HG03139 (cell line): ENCODE results near the gene KRT85.

Source experiments
- ATAC-seq: cut with Tn5 transposase; IDR thresholded peaks from one replicate; pipeline ENCODE4 v1.9.1; 2021; ENCODE audit not compliant: unreplicated experiment

KRT85 gene

GRCh38 chr12:52395761-52396434 lies 28.6 kb upstream of the KRT85 start:
- no peak for ATAC-seq

DNA sequence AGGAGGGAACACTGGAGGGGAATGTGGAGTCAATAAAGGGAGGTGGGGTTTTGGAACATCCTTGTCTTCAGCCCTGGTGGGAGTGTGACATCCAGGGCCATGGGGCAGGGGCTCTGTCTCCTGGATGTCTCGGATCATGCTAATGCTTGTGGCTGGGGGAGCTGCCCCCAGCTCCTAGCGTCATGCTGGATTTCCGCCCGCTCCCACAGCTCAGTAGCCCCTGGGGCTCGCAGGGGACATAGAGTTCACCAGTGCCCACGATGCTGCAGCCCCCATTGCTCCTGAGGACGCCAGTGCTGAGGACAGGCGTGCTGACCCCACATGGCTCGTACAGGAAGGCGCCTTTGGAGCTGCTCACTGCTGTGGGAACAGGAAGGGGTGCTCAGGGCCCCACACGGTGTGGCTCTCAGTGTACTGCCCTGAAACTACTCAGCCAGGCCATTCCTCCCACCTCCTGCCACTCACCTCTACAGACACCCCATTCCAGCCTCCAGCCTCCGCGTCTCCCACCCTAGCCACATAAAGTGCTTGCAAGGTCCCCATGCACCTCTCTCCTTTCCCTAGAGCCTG lies 27.6 kb upstream of the KRT85 start:
- ATAC-seq = no peak

DNA sequence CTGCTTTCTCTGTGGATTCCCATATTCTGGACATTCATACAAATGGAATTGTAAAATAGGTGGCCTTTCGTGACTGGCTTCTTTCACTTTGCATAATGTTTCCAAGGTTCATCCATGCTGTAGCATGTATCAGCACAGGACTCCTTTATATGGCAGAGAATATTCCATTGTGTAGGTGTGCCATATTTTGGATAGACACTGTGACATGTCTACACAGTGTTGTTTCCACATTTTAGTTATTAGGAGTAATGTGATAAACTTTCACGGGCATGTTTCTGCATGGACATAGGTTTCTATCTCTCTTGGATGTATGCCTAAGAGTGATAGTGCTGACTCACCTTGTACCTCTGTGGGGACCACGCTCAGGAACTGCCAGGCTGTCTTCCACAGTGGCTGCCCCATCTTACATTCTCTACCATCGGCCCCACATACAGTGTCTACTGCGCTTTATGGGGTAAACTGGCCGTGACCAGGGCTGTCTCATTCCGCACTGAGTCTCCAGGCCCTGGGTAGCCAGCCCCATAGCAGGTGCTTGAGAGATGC lies 25.3 kb upstream of the KRT85 start:
- no peak for ATAC-seq

DNA sequence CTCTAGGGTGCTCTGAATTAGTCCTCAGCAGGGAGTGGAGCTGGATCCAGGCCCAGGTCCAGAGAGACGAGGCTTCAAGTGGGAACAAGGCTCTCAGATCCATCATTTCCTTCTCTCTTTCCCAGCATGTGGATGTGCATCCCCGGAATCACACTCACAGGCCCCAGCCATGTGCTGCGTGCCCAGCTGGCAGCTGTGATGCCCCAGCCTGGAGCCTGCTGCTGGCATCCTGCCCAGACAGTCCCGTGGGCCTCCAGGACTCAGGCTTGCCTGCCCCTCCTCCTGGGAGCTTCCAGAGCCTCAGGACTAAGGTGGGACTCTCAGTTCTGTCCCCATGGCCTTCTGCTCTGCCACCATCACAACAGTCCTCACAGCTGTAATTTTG lies 24.3 kb upstream of the KRT85 start:
- no peak for ATAC-seq

DNA sequence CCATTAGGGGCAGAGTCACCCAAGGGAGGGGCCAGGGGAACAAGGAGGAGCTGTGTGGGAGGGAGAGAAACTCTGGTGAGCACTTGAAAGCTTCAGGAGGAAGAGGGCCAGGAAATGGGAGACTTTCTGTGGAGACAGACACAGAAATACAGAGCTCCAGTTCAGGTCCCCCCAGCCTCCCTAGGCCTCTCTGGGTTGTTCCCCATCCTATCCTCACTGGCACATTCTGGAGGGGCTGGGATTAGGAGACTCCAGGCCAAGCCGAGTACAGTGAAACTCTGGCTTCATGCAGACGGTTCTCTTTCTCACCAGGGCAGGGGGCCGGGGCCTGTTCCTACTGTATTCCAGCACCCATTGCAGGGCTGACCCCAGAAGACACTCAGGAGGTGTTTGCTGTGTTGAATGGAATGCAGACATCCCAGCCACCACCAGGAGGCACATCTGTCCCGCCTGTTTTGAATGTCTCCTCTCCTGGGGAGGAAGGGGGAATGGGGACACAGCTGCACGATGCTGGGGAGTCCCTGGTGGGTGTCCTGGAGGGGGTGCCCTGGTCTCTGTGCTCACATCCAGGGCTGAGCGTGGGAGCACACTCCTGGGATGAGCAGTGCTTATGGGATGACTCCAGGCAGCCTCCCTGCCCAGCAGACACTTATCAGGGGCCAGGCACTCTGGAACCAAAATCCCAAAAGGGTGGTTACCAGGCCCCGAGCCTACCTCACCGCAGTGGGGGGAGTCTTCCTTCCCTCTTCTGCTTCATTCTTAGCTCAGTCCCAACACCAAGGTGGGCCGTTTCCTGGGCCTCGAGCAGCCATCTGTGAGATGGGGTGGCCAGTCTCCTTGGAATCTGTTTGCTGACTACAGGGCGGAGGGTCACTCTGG lies 23.7 kb upstream of the KRT85 start:
- ATAC-seq = no peak

DNA sequence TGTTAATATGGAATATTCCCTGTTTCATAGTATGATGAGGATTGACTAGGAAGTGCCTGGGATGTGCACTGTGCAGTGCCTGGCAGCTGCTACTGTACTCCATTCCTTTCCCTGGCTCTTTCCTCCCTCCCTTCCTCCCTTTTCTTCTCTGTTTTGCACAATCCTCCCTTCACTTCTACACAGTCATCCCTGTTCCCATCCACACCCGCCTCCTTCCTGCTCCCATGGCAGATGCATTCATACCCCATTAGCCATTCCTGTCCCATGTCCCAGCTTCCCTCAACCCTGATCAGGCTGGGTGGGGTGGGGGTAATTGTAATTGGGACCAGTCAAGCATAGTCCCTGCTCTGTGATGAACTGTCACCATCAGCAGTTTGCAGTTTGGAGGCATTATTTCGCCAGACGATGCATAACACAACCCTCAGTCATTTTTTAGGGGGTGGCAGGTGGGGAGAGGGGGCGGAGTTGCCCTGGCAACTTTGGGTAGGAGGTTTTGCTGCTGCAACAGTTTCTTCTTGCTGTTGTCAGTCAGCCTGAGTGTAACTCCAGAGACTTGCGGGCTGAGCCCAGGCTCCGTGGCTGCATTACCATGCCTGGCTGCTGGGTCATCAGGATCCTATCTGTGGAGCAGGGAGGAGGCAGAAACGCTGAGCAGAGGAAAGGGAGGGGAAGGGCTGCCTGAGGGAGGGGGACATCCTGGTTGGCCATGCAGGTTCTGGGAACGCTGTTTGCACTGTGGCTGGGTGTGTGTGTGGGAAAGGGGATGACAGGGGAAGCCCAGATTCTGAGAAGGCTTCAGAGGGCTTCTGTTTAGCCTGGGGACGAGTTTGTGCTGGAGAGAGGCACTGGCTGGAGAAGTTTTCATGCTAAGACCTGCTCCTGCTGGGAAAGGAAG lies 22.3 kb upstream of the KRT85 start:
- no peak for ATAC-seq

DNA sequence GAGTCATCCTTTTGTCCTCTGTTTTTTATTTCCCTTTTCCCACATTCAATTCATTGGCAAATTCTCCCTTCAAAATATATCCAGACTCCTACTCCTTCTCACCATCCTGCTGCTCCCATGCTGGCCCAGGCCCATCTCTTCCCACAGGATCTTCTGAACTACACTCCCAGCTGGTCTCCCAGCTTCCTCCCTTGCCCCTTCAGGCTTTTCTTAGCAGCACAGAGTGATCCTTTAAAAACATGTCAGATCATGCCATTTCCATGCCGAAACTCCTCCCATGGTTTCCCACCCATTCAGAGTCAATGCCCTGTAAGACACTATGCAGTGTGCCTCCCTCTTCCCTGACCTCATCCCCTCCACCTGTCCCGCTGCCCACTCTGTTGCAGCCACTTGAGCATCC lies 20.6 kb upstream of the KRT85 start:
- ATAC-seq = no peak

GRCh38 chr12:52385226-52385702 lies 18.0 kb upstream of the KRT85 start, which contains the start of gene KRT84:
KRT84 (minus strand) TSS chr12:52385652; CDS start chr12:52385585, 67 bp downstream.
- no peak for ATAC-seq

DNA sequence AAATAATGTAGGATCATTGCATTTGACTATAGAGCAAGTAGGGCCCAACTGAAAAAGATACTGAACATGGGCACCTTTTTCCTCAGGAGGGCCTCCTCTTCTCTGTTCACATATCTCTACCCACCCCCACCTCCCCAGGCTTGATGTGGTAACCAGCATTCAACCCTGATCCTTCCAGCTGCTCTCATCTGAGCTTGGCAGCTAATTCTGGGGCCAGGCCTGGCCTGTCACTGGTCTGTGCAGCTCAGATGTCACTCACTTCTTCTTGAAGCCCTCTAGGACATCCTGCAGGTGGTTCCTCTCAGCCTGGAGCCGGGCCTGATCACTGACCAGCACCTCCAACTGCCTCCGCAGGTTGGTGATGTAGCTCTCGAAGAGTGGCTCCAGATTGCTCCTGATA lies 16.1 kb upstream of the KRT85 start:
- no peak for ATAC-seq

- ATAC-seq = no peak
Observed at GRCh38 chr12:52382854-52383253, 15.6 kb upstream of the KRT85 start.

DNA sequence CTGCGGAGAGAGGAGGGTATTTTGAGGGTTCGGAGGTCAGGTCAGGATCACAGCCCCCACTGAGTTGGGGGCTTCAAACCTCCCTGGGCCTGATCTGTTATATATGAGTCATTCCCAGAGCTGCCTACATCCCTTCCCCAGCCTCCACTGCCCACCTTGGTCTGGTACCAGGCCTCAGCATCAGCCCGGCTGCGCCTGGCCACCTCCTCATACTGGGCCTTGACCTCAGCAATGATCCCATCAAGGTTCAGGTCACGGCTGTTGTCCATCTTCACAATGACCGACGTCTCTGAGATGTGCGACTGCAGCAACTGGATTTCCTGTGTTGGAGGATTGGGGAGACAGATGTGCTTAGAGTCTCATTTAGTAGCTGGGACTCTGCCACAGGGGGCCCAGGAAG lies 13.9 kb upstream of the KRT85 start:
- ATAC-seq = no peak

DNA sequence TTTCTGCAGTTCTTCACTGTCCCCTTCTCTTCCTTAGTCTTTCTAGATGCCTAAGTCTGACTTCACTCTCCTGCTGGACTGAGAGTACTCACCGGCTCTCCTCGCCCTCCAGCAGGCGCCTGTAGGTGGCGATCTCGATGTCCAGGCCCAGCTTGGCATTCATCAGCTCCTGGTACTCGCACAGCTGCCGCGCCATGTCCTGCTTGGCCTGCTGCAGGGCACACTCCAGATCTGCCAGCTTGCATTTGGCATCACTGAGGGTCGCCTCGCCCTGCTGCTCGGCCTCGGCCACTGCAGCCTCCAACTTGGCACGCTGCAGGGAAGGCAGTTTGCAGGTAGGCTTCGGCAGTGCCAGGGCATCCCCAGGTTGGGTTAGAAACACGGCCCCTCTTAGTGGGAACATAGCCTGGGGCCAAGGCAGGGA lies 13.0 kb upstream of the KRT85 start:
- ATAC-seq = no peak

- no peak for ATAC-seq
Observed at GRCh38 chr12:52379536-52379935, 12.3 kb upstream of the KRT85 start.

DNA sequence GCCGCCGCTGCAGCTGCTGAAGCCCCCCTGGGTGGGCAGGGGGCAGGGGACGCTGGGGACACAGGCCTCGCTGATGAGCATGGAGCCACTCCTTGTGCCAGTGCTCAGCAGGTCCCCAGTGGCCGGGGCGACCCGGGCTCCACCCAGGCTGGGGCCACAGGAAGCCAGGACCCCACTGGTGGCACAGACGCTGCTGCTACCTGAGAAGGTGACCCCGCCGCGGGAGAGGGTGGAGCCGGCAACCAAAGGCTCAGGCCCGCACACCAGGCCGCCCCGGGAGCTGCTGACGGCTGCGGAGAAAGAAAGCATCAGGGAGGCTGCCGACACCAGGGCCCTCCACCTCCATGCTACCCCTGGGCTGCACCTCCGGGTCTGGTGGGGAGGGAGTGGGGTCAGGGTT lies 10.8 kb upstream of the KRT85 start:
- no peak for ATAC-seq

GRCh38 chr12:52377266-52377665 lies 10.0 kb upstream of the KRT85 start:
- no peak for ATAC-seq

DNA sequence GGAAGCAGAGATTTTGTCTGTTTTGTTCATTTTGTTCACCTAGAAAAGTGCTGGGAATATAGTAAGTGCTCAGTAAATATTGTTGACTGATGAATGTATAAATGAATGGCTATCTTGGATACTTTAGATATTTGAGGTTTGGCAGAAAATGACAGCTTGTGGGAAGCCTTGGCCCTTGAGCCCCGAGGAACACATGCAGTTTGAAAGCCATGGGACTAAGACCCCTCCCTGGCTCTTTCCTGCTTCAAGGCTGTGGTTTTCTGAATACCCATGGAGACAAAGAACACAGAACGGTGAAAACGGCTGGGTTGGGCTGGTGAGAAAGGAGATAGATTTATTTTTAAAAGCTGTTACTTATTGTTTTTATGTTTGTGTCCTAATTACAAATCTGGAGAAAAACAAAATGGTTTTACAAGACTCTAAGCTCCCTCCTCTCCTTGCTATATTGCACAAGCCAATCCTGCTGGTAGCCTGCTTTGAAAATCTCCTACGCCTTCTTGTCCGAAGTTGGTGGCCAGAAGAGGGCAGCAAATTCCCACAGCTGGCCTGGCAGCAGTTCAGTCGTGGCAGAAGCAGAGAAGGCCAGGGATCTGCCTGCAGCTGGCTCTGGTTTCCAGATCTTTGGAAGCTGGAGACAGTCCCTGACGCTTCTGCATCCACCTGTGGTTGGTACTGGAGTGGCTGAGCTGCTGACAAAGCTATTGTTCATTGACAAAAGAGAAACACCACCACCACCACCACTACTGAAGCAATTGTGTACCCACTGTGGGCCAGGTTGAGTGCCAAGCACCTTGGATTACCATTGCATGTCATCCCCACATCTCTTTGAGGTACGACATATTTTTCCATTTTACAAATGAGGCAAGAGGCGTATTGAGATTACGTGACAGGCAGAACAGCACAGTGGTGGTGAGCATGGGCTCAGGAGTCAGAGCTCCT lies 5.2 kb upstream of the KRT85 start:
- ATAC-seq = no peak

- no peak for ATAC-seq
Observed at GRCh38 chr12:52371716-52372115, 4.4 kb upstream of the KRT85 start.

- no peak for ATAC-seq
Observed at GRCh38 chr12:52370926-52371608, 3.8 kb upstream of the KRT85 start.

- no peak for ATAC-seq
Observed at GRCh38 chr12:52369809-52370208, 2.5 kb upstream of the KRT85 start.
